Muscle layer of duodenum (tissue), 2 donors: ENCODE data around the gene QKI.

ENCODE experiments used
- H3K27ac ChIP-seq: one replicate; pipeline ENCODE4 v1.7.0; 2013; ENCODE audit warnings: mild to moderate bottlenecking, low read length
- H3K27me3 ChIP-seq: one replicate; pipeline ENCODE4 v1.7.0; 2013; ENCODE audit warnings: low read depth, mild to moderate bottlenecking, control low read depth, low read length
- H3K36me3 ChIP-seq, 2 donors: one replicate each; pipeline ENCODE4 v1.7.0; 2013; ENCODE audit warnings: low read length in 2 of 2, control low read depth in 1 of 2, mild to moderate bottlenecking in 1 of 2; ENCODE audit not compliant: insufficient read depth in 2 of 2, control insufficient read depth in 1 of 2
- H3K4me1 ChIP-seq, 2 donors: one replicate each; pipeline ENCODE4 v1.7.0; 2013; ENCODE audit warnings: low read length in 2 of 2, mild to moderate bottlenecking in 2 of 2, control low read depth in 1 of 2, moderate library complexity in 1 of 2; ENCODE audit not compliant: insufficient read depth in 2 of 2, control insufficient read depth in 1 of 2
- H3K4me3 ChIP-seq, 2 donors: one replicate each; pipeline ENCODE4 v1.7.0; 2013; ENCODE audit warnings: low read length in 2 of 2, low read depth in 1 of 2, mild to moderate bottlenecking in 1 of 2
- H3K9me3 ChIP-seq, 2 donors: one replicate each; pipeline ENCODE4 v1.7.0; 2013; ENCODE audit warnings: low read length in 2 of 2, control low read depth in 1 of 2, mild to moderate bottlenecking in 1 of 2; ENCODE audit not compliant: control insufficient read depth in 1 of 2
- donor health status: healthy.

QKI gene

GRCh38 chr6:163416557-163417253 is 2.2 kb downstream of the QKI start:
- H3K4me3 ChIP-seq = peak overlapping the region; percentile 91 to 93
- no peaks in the 10 kb centered on the region for H3K9me3 ChIP-seq
- H3K4me1 ChIP-seq = peaks cover 9 to 33% of the 10 kb centered on the region in 2 donors
- H3K27me3 ChIP-seq = no peaks in the 10 kb centered on the region
- peaks cover 0 to 13% of the 10 kb centered on the region in 2 donors for H3K36me3 ChIP-seq
- peak overlapping the region; percentile 94 for H3K27ac ChIP-seq

- H3K4me1 ChIP-seq = peaks cover 9 to 33% of the 10 kb centered on the region in 2 donors
These were observed 3.1 kb downstream of the QKI start for GRCh38 chr6:163417595-163417994.

GRCh38 chr6:163418311-163419029 is 4.0 kb downstream of the QKI start:
- no peaks in the 10 kb centered on the region for H3K9me3 ChIP-seq
- H3K4me1 ChIP-seq = peaks cover 9 to 42% of the 10 kb centered on the region in 2 donors
- peak overlapping the region; percentile 75 for H3K27ac ChIP-seq
- no peaks in the 10 kb centered on the region for H3K27me3 ChIP-seq
- H3K4me3 ChIP-seq = peak overlapping the region; percentile 14 to 52
- H3K36me3 ChIP-seq = peaks cover 0 to 9% of the 10 kb centered on the region in 2 donors

More at GRCh38 chr6:163417595-163417994, 3.1 kb downstream of the QKI start:
- peaks cover 0 to 13% of the 10 kb centered on the region in 2 donors for H3K36me3 ChIP-seq
- peak overlapping the region; percentile 91 to 93 for H3K4me3 ChIP-seq
- H3K9me3 ChIP-seq = no peaks in the 10 kb centered on the region
- H3K27ac ChIP-seq = peak overlapping the region; percentile 94
- no peaks in the 10 kb centered on the region for H3K27me3 ChIP-seq

- Histone ChIP-seq H3K27me3 (no peaks in the 10 kb centered on the region), H3K27ac (peak overlapping the region; percentile 75), H3K4me3 (peak overlapping the region; percentile 38 to 52), H3K9me3 (no peaks in the 10 kb centered on the region), H3K4me1 (peaks cover 9 to 49% of the 10 kb centered on the region in 2 donors), H3K36me3 (peaks cover 0 to 7% of the 10 kb centered on the region in 2 donors)
These were observed 5.1 kb downstream of the QKI start for GRCh38 chr6:163419413-163420288.

GRCh38 chr6:163420289-163420614 is 5.7 kb downstream of the QKI start:
- H3K36me3 ChIP-seq = peaks cover 0 to 4% of the 10 kb centered on the region in 2 donors
- H3K27ac ChIP-seq = peak overlapping the region; percentile 18
- H3K4me1 ChIP-seq = peaks cover 9 to 49% of the 10 kb centered on the region in 2 donors
- no peaks in the 10 kb centered on the region for H3K27me3 ChIP-seq
- peak overlapping the region in 1 of 2 donors; percentile 52 for H3K4me3 ChIP-seq
- no peaks in the 10 kb centered on the region for H3K9me3 ChIP-seq

- H3K27me3 ChIP-seq = no peaks in the 10 kb centered on the region
- H3K4me1 ChIP-seq = peaks cover 9 to 52% of the 10 kb centered on the region in 2 donors
- no peak overlapping the region for H3K27ac ChIP-seq
- no peaks in the 10 kb centered on the region for H3K36me3 ChIP-seq
- no peaks in the 10 kb centered on the region for H3K9me3 ChIP-seq
- no peak overlapping the region for H3K4me3 ChIP-seq
These were observed 8.0 kb downstream of the QKI start for GRCh38 chr6:163422550-163422949.

- H3K4me3 ChIP-seq = no peak overlapping the region
- no peaks in the 10 kb centered on the region for H3K27me3 ChIP-seq
- H3K27ac ChIP-seq = no peak overlapping the region
- peaks cover 7 to 60% of the 10 kb centered on the region in 2 donors for H3K4me1 ChIP-seq
- H3K9me3 ChIP-seq = no peaks in the 10 kb centered on the region
- no peaks in the 10 kb centered on the region for H3K36me3 ChIP-seq
These were observed 9.2 kb downstream of the QKI start for GRCh38 chr6:163423696-163424095.

- no peaks in the 10 kb centered on the region for H3K9me3 ChIP-seq
- peaks cover 0 to 58% of the 10 kb centered on the region in 2 donors for H3K4me1 ChIP-seq
- no peak overlapping the region for H3K4me3 ChIP-seq
- no peak overlapping the region for H3K27ac ChIP-seq
- no peaks in the 10 kb centered on the region for H3K36me3 ChIP-seq
- H3K27me3 ChIP-seq = no peaks in the 10 kb centered on the region
These were observed 13.2 kb downstream of the QKI start for GRCh38 chr6:163427498-163428254.

- peaks cover 0 to 52% of the 10 kb centered on the region in 2 donors for H3K4me1 ChIP-seq
- no peaks in the 10 kb centered on the region for H3K36me3 ChIP-seq
- no peak overlapping the region for H3K27ac ChIP-seq
- H3K9me3 ChIP-seq = no peaks in the 10 kb centered on the region
- H3K27me3 ChIP-seq = no peaks in the 10 kb centered on the region
- H3K4me3 ChIP-seq = no peak overlapping the region
These were observed 13.9 kb downstream of the QKI start for GRCh38 chr6:163428373-163428772.

GRCh38 chr6:163429858-163430448 is 15.4 kb downstream of the QKI start:
- H3K9me3 ChIP-seq = no peaks in the 10 kb centered on the region
- H3K27ac ChIP-seq = no peak overlapping the region
- peaks cover 0 to 47% of the 10 kb centered on the region in 2 donors for H3K4me1 ChIP-seq
- H3K36me3 ChIP-seq = no peaks in the 10 kb centered on the region
- no peak overlapping the region for H3K4me3 ChIP-seq
- H3K27me3 ChIP-seq = no peaks in the 10 kb centered on the region
